Measurements from ENCODE around the gene TUB. TPM values are rescaled to one million over a fixed set of nuclear protein-coding genes. Genes with fewer than 3 reads are reported as not detected.

Gene TUB
- total RNA-seq, 2 donors from 2014 or later = 7.0 to 12.5 TPM

Other genes with a start within 250 kb of the TUB start
- not detected for gene OR10A6, start 149.9 kb upstream of the TUB start, total RNA-seq
- not detected for gene OR10A3, start 139.5 kb upstream of the TUB start, total RNA-seq
- not detected for gene NLRP10, start 115.8 kb upstream of the TUB start, total RNA-seq
- 100 to 1,000 TPM; 138 to 139 TPM for gene EIF3F, start 93.9 kb upstream of the TUB start, total RNA-seq
- gene RIC3, start 87.8 kb downstream of the TUB start, total RNA-seq = 1 to 10 TPM; 6.0 to 7.7 TPM
- gene LMO1, start 182.7 kb downstream of the TUB start, total RNA-seq = under 1 TPM in 1 of 2 donors, not detected in 1; 0.38 TPM